K562 (cell line): ENCODE data around the gene RTBDN. TPM values are rescaled to one million over a fixed set of nuclear protein-coding genes. Genes with fewer than 3 reads are reported as not detected.
A peak's percentile ranks its signal among the peaks of the same experiment; 100 is the strongest.

Experiments used
- CBX5 ChIP-seq: IDR thresholded peaks from 2 replicates; pipeline ENCODE4 v1.6.1; 2014; ENCODE audit warnings: low read depth, borderline replicate concordance
- CSDE1 ChIP-seq, 2 experiments: fragments of 450-650 bp; IDR thresholded peaks; 2 replicates each; pipeline ENCODE4 v1.6.1; 2016; ENCODE audit warnings: mild to moderate bottlenecking in 1 of 2
- ETV5 ChIP-seq: sonication (generic); formaldehyde crosslinking; IDR thresholded peaks from 2 replicates; pipeline ENCODE4 v1.4.0; 2020; ENCODE audit warnings: low read depth, mild to moderate bottlenecking, missing genetic modification reagents
- GATA2 ChIP-seq: sonication (generic); formaldehyde crosslinking; IDR thresholded peaks from 2 replicates; pipeline ENCODE4 v1.4.0; 2020; ENCODE audit warnings: mild to moderate bottlenecking, missing genetic modification reagents
- HDAC6 ChIP-seq: IDR thresholded peaks from 2 replicates; pipeline ENCODE4 v1.6.1; 2012; ENCODE audit warnings: low read depth, mild to moderate bottlenecking, control low read depth, inconsistent platforms, low read length, moderate library complexity
- HLTF ChIP-seq: fragments of 450-650 bp; IDR thresholded peaks from 2 replicates; pipeline ENCODE4 v1.6.1; 2016
- IRF2 ChIP-seq: sonication (generic); formaldehyde crosslinking; IDR thresholded peaks from 2 replicates; pipeline ENCODE4 v1.8.1; 2022; ENCODE audit warnings: mild to moderate bottlenecking, missing genetic modification reagents
- MTA1 ChIP-seq: fragments of 450-650 bp; IDR thresholded peaks from 2 replicates; pipeline ENCODE4 v1.6.1; 2017; ENCODE audit warnings: borderline replicate concordance
- NCOA6 ChIP-seq: fragments of 450-650 bp; IDR thresholded peaks from 2 replicates; pipeline ENCODE4 v1.6.1; 2017; ENCODE audit warnings: mild to moderate bottlenecking
- RBM25 ChIP-seq: fragments of 200-400 bp; formaldehyde crosslinking; IDR thresholded peaks from 2 replicates; pipeline ENCODE4 v1.6.1; 2018; ENCODE audit warnings: low read length, low read depth, moderate library complexity; ENCODE audit not compliant: severe bottlenecking
- SAFB2 ChIP-seq: fragments of 200-400 bp; formaldehyde crosslinking; IDR thresholded peaks from 2 replicates; pipeline ENCODE4 v1.6.1; 2018; ENCODE audit warnings: borderline replicate concordance, low read length, low read depth, moderate library complexity; ENCODE audit not compliant: severe bottlenecking
- SLC30A9 ChIP-seq: fragments of 250-450 bp; sonication (Bioruptor Pico); IDR thresholded peaks from 2 replicates; pipeline ENCODE4 v1.8.0; 2022; ENCODE audit warnings: mild to moderate bottlenecking, moderate library complexity
- SP2 ChIP-seq: IDR thresholded peaks from 2 replicates; pipeline ENCODE4 v1.6.1; 2011; ENCODE audit warnings: mild to moderate bottlenecking, low read depth, low read length, moderate library complexity; ENCODE audit not compliant: poor library complexity, severe bottlenecking; ENCODE audit errors: extremely low read depth
- SREBF2 ChIP-seq: sonication (generic); formaldehyde crosslinking; IDR thresholded peaks from 2 replicates; pipeline ENCODE4 v1.4.0; 2020; ENCODE audit warnings: mild to moderate bottlenecking, missing genetic modification reagents
- TAF1 ChIP-seq: IDR thresholded peaks from 2 replicates; pipeline ENCODE4 v1.6.1; 2011; ENCODE audit warnings: mild to moderate bottlenecking, low read length, moderate library complexity; ENCODE audit not compliant: insufficient read depth, control insufficient read depth, severe bottlenecking; ENCODE audit errors: extremely low read depth
- TCF7 ChIP-seq: sonication (generic); IDR thresholded peaks from 2 replicates; pipeline ENCODE4 v1.6.1; 2016; ENCODE audit warnings: antibody characterized with exemption, borderline replicate concordance
- UBTF ChIP-seq, 2 experiments: IDR thresholded peaks; 2 replicates each; pipeline ENCODE4 v1.6.1; 2012; ENCODE audit warnings: improper control_type of control experiment in 2 of 2, low read depth in 2 of 2, low read length in 2 of 2, borderline replicate concordance in 1 of 2
- ZC3H4 ChIP-seq: sonication (generic); formaldehyde crosslinking; IDR thresholded peaks from 2 replicates; pipeline ENCODE4 v1.9.0; 2021; ENCODE audit warnings: missing genetic modification reagents, borderline replicate concordance
- ZEB2 ChIP-seq: fragments of 450-650 bp; IDR thresholded peaks from 2 replicates; pipeline ENCODE4 v1.6.1; 2016
- ZNF140 ChIP-seq: fragments of 250-450 bp; sonication (Bioruptor Pico); IDR thresholded peaks from 2 replicates; pipeline ENCODE4 v1.8.0; 2021; ENCODE audit warnings: moderate library complexity, mild to moderate bottlenecking, inconsistent platforms
- ZNF263 ChIP-seq: sonication (generic); formaldehyde crosslinking; IDR thresholded peaks from 2 replicates; pipeline ENCODE4 v1.8.0; 2022; ENCODE audit warnings: mild to moderate bottlenecking, missing genetic modification reagents, borderline replicate concordance
- ZNF384 ChIP-seq: IDR thresholded peaks from 2 replicates; pipeline ENCODE4 v1.6.1; 2012; ENCODE audit warnings: low read depth, low read length, improper control_type of control experiment
- ZNF445 ChIP-seq: fragments of 250-450 bp; sonication (Bioruptor Pico); IDR thresholded peaks from 2 replicates; pipeline ENCODE4 v1.4.0; 2020; ENCODE audit warnings: low read depth, mild to moderate bottlenecking, moderate library complexity
- ZNF561 ChIP-seq: fragments of 450-650 bp; formaldehyde crosslinking; conservative IDR thresholded peaks from 2 replicates; pipeline ENCODE4 v1.4.0; 2020; ENCODE audit warnings: mild to moderate bottlenecking, moderate library complexity
- polyA plus RNA-seq, 8 experiments: library from polyadenylated mRNA; depleted of rRNA in 4 of 8; stranded (reverse) in 5 of 8; unstranded in 3 of 8; fragments of >200 nt; fragmentation: Nextera tagmentation in 2 of 8; fragmentation: Illumina TruSeq in 1 of 8; extraction: Ambion mirVana in 2 of 8; extraction: Trizol in 1 of 8; gene quantifications; 2 replicates each; pipeline versions ENCODE4 v1.2.1 to v1.2.3, GENCODE V29; 2011 to 2014; ENCODE audit warnings: inconsistent platforms in 1 of 8, missing spikeins in 1 of 8
- total RNA-seq, 7 experiments: library from RNA; depleted of rRNA in 6 of 7; stranded (reverse); fragments of >200 nt in 6 of 7; fragmentation: Illumina TruSeq in 2 of 7; extraction: Trizol in 2 of 7; gene quantifications; 2 replicates each; pipeline versions ENCODE4 v1.2.1 to v1.2.3, GENCODE V29; 2011 to 2021; ENCODE audit warnings: low replicate concordance in 1 of 7
- TF ChIP-seq, protein P1 (sequence below), 3 experiments: IDR thresholded peaks in 2 of 3; conservative IDR thresholded peaks in 1 of 3; 2 replicates each; pipeline ENCODE4 v1.5.1; 2011 to 2012; ENCODE audit warnings: low read length in 3 of 3, mild to moderate bottlenecking in 3 of 3, control low read depth in 2 of 3, improper control_type of control experiment in 1 of 3, inconsistent platforms in 1 of 3, low read depth in 1 of 3, mixed read lengths in 1 of 3, moderate library complexity in 1 of 3; ENCODE audit not compliant: insufficient read depth in 2 of 3

Gene RTBDN
- total and polyA plus RNA-seq, 9 of the 15 experiments (the other 6 are each of a cell fraction or from before 2014, with no cell fraction given), result 0.20 to 2.3 (median 0.72) TPM; not detected in 1

DNA sequence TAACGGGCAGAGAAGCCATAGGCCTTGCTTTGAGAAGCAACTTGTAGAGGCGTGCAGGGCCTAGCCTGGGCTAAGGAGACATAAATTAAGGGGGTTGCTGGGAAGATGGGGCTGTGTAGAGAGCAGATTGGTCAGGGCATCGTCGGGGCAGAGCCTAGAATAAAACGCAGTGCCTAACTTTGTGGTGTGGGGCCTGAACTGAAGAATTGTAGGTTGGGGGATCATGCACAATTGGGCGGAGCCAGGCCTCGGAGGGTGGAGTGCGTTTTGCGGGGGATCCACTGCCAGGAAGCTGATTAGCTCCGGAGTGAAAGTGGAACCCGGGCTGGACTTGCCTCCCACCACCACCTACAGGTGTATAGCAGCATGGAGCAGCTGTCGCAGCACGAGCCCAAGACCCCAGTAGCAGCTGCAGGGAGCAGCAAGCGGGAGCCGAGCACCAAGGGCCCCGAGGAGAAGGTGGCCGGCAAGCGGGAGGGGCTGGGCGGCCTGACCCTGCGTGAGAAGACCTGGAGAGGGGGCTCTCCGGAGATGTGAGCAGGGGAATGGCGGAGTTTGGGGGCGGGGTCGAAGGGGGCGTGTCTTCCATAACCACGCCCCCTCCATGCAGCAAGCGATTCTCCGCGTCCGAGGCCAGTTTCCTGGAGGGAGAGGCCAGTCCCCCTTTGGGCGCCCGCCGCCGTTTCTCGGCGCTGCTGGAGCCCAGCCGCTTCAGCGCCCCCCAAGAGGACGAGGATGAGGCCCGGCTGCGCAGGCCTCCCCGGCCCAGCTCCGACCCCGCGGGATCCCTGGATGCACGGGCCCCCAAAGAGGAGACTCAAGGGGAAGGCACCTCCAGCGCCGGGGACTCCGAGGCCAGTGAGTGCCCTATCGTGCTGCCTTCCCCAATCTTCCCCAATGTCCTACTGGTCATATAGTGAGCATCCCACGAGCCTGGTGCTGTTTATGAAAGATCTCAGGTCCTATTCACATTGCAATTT, 33.0 kb upstream of the RTBDN start (continued):
- TF ChIP-seq SP2 (no peak), ZNF561 (CRISPR knock-in tag) (no peak), ZNF263 (CRISPR knock-in tag) (no peak), CBX5 (no peak), TCF7 (no peak), RBM25 (no peak), IRF2 (CRISPR knock-in tag) (no peak), GATA2 (CRISPR knock-in tag) (no peak), ZEB2 (0 out of 2 replicates have a peak, but pooled peaks have one; percentile 48), ETV5 (CRISPR knock-in tag) (no peak; the same call in 1 of the 2 replicates), MTA1 (no peak), HDAC6 (no peak), ZNF140 (CRISPR knock-in tag) (no peak), ZNF445 (CRISPR knock-in tag) (no peak), SLC30A9 (no peak), SAFB2 (no peak), UBTF (IDR thresholded peaks at IDR 0.05; ENCODE audit: borderline replicate concordance in 1 of 2, low read depth in 2 of 2, low read length in 2 of 2) (0 out of 4 replicates have a peak, but pooled peaks of 1 of the 2 experiments have one; percentile 26), NCOA6 (no peak), CSDE1 (IDR thresholded peaks at IDR 0.05) (no peak), TAF1 (no peak), SREBF2 (CRISPR knock-in tag) (no peak), ZC3H4 (no peak), ZNF384 (no peak), HLTF (no peak)
- TF ChIP-seq, protein P1, sequence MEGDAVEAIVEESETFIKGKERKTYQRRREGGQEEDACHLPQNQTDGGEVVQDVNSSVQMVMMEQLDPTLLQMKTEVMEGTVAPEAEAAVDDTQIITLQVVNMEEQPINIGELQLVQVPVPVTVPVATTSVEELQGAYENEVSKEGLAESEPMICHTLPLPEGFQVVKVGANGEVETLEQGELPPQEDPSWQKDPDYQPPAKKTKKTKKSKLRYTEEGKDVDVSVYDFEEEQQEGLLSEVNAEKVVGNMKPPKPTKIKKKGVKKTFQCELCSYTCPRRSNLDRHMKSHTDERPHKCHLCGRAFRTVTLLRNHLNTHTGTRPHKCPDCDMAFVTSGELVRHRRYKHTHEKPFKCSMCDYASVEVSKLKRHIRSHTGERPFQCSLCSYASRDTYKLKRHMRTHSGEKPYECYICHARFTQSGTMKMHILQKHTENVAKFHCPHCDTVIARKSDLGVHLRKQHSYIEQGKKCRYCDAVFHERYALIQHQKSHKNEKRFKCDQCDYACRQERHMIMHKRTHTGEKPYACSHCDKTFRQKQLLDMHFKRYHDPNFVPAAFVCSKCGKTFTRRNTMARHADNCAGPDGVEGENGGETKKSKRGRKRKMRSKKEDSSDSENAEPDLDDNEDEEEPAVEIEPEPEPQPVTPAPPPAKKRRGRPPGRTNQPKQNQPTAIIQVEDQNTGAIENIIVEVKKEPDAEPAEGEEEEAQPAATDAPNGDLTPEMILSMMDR (IDR thresholded peaks at IDR 0.05 in 2 of 3, conservative IDR thresholded peaks at IDR 0.05 in 1 of 3; ENCODE audit: insufficient read depth in 2 of 3, low read depth in 1 of 3, low read length in 3 of 3), result peak; percentile 19 to 32 (median 30); a peak in 5 of 6 replicates
